22Rv1 (cell line): ENCODE data around the gene RSRC1.

Experiments used
- CTCF ChIP-seq: fragments of 450-650 bp; IDR thresholded peaks from 2 replicates; pipeline ENCODE4 v1.5.1; 2017; ENCODE audit warnings: mild to moderate bottlenecking
- ZFX ChIP-seq: fragments of 450-650 bp; IDR thresholded peaks from 2 replicates; pipeline ENCODE4 v1.6.1; 2017; ENCODE audit warnings: antibody characterized with exemption, borderline replicate concordance

- TF ChIP-seq CTCF = no peak
- no peak for TF ChIP-seq ZFX
Measured at GRCh38 chr3:158339638-158340037, 229.7 kb downstream of the RSRC1 start.
